H1 (cell line): ENCODE results near the gene ATP5F1E.

ENCODE experiments used
- CREB1 ChIP-seq: IDR thresholded peaks from 2 replicates; pipeline ENCODE4 v1.6.1; 2012; ENCODE audit warnings: inconsistent platforms
- GABPA ChIP-seq: IDR thresholded peaks from 2 replicates; pipeline ENCODE4 v1.6.1; 2011; ENCODE audit warnings: mild to moderate bottlenecking, low read length, moderate library complexity, borderline replicate concordance; ENCODE audit not compliant: insufficient read depth
- JUN ChIP-seq: IDR thresholded peaks from 2 replicates; pipeline ENCODE4 v1.6.1; 2011; ENCODE audit warnings: low read depth, mild to moderate bottlenecking, improper control_type of control experiment, low read length
- POLR2A ChIP-seq, 2 experiments: IDR thresholded peaks; 1 replicate in 1 of 2; 2 replicates in 1 of 2; pipeline ENCODE4 v1.6.1; 2011; ENCODE audit warnings: low read depth in 2 of 2, low read length in 2 of 2, mild to moderate bottlenecking in 2 of 2; ENCODE audit errors: control extremely low read depth in 1 of 2
- TF ChIP-seq, protein P1 (sequence below), 3 experiments: IDR thresholded peaks; 1 replicate in 2 of 3; 2 replicates in 1 of 3; pipeline versions ENCODE4 v1.5.1 to v1.6.1; 2011; ENCODE audit warnings: low read length in 3 of 3, mild to moderate bottlenecking in 3 of 3, inconsistent platforms in 2 of 3, low read depth in 1 of 3, moderate library complexity in 1 of 3; ENCODE audit not compliant: insufficient read depth in 1 of 3; ENCODE audit errors: control extremely low read depth in 1 of 3

DNA sequence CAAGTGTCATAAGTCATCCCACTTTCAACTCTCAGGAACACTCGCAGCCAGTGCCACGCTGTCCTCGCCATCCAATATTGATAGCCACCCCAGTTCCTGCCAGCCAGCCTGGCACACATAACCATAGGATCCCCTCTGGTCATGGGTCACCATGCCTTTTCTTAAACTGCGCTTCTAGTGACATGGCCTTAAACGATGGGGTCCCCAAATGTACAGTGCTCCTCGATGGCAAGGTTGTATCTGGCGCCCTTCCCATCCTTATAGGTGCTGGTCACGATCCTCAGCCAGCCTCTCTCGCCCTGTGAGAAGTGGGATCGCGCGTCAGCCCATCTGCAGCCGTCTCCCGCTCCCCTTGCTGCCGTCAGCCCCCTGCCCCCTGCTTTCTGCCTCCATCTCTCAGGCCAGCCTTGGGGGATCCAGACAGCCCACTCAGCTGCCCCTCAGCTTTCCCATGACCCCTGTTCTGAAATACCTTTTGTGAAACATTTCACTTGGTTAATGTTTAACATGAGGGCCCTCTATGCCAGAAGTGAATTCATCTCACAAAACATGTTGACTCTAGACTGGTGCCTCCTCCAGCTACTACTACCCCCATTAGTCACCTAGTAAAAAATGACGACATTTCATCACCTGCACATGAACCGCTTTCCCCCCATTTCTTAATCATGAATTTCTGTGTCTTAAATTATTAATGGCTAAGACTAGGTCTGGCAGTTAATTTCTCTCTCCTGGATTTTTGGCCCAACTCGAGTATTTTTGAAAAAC is 36.5 kb downstream of the ATP5F1E start:
- TF ChIP-seq POLR2A (IDR thresholded peaks at IDR 0.05; ENCODE audit: control extremely low read depth in 1 of 2, low read depth in 2 of 2, low read length in 2 of 2) (no peak), GABPA (no peak), JUN (no peak), CREB1 (no peak)
- TF ChIP-seq, protein P1, sequence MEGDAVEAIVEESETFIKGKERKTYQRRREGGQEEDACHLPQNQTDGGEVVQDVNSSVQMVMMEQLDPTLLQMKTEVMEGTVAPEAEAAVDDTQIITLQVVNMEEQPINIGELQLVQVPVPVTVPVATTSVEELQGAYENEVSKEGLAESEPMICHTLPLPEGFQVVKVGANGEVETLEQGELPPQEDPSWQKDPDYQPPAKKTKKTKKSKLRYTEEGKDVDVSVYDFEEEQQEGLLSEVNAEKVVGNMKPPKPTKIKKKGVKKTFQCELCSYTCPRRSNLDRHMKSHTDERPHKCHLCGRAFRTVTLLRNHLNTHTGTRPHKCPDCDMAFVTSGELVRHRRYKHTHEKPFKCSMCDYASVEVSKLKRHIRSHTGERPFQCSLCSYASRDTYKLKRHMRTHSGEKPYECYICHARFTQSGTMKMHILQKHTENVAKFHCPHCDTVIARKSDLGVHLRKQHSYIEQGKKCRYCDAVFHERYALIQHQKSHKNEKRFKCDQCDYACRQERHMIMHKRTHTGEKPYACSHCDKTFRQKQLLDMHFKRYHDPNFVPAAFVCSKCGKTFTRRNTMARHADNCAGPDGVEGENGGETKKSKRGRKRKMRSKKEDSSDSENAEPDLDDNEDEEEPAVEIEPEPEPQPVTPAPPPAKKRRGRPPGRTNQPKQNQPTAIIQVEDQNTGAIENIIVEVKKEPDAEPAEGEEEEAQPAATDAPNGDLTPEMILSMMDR (IDR thresholded peaks at IDR 0.05; ENCODE audit: control extremely low read depth in 1 of 3, insufficient read depth in 1 of 3, low read depth in 1 of 3, low read length in 3 of 3): no peak
